HG03354 (cell line): Measurements from ENCODE around the gene PDZRN4.
"Not testable (repeated sequence)": the region's sequence is repeated elsewhere in the genome, so short reads cannot be mapped to it uniquely, and the experiment has no call there.

ENCODE experiments used
- ATAC-seq: cut with Tn5 transposase; IDR thresholded peaks from one replicate; pipeline ENCODE4 v1.9.1; 2021; ENCODE audit warnings: mild to moderate bottlenecking; ENCODE audit not compliant: unreplicated experiment, poor library complexity, severe bottlenecking

Gene PDZRN4

GRCh38 chr12:41212625-41213024, 24.5 kb downstream of the PDZRN4 start:
- ATAC-seq = no peak

GRCh38 chr12:41213107-41213506, 25.0 kb downstream of the PDZRN4 start:
- ATAC-seq = no peak

- no peak for ATAC-seq
Measured at GRCh38 chr12:41213648-41214047, 25.5 kb downstream of the PDZRN4 start.

- ATAC-seq = no peak
Measured at GRCh38 chr12:41217727-41218126, 29.6 kb downstream of the PDZRN4 start.

GRCh38 chr12:41220931-41221330, 32.8 kb downstream of the PDZRN4 start:
- no peak for ATAC-seq

- no peak for ATAC-seq
Measured at GRCh38 chr12:41221491-41221890, 33.4 kb downstream of the PDZRN4 start.

- ATAC-seq = no peak
Measured at GRCh38 chr12:41223600-41223999, 35.5 kb downstream of the PDZRN4 start.

- no peak for ATAC-seq
Measured at GRCh38 chr12:41224066-41224465, 35.9 kb downstream of the PDZRN4 start.

- no peak for ATAC-seq
Measured at GRCh38 chr12:41225179-41225578, 37.1 kb downstream of the PDZRN4 start.

- no peak for ATAC-seq
Measured at GRCh38 chr12:41228066-41228820, 40.1 kb downstream of the PDZRN4 start.

- ATAC-seq = no peak
Measured at GRCh38 chr12:41230756-41231155, 42.6 kb downstream of the PDZRN4 start.

GRCh38 chr12:41234692-41235091, 46.6 kb downstream of the PDZRN4 start:
- no peak for ATAC-seq

GRCh38 chr12:41242603-41243002, 54.5 kb downstream of the PDZRN4 start:
- ATAC-seq = no peak

GRCh38 chr12:41248391-41248790, 60.3 kb downstream of the PDZRN4 start:
- no peak for ATAC-seq

- no peak for ATAC-seq
Measured at GRCh38 chr12:41250748-41251147, 62.6 kb downstream of the PDZRN4 start.

GRCh38 chr12:41254004-41254914, 66.1 kb downstream of the PDZRN4 start:
- no peak for ATAC-seq

- not testable (repeated sequence) for ATAC-seq
Measured at GRCh38 chr12:41263196-41263595, 75.1 kb downstream of the PDZRN4 start.

- no peak for ATAC-seq
Measured at GRCh38 chr12:41264281-41264680, 76.2 kb downstream of the PDZRN4 start.

- ATAC-seq = no peak
Measured at GRCh38 chr12:41269056-41269455, 80.9 kb downstream of the PDZRN4 start.

GRCh38 chr12:41271489-41271888, 83.4 kb downstream of the PDZRN4 start:
- no peak for ATAC-seq

- no peak for ATAC-seq
Measured at GRCh38 chr12:41274643-41275042, 86.5 kb downstream of the PDZRN4 start.
